IMR-90 (cell line): ENCODE results near the gene ITIH4. TPM values are rescaled to one million over a fixed set of nuclear protein-coding genes. Genes with fewer than 3 reads are reported as not detected.

Experiments used
- ATAC-seq: fragments of 200-7000 bp; cut with Tn5 transposase; 2 replicates; pipeline ENCODE4 v1.9.1; 2020; ENCODE audit warnings: low read depth, mild to moderate bottlenecking, moderate library complexity
- BruUV-seq: library from RNA; stranded (reverse); fragments of 400-500 nt; replicated peaks from 2 replicates; lab custom pipeline; 2021; lab: Mats Ljungman, UMichigan
- CTCF ChIA-PET: fragments of 300-600 bp; formaldehyde crosslinking; extraction: SDS; loops from one replicate; lab custom pipeline; 2021; ENCODE audit warnings: antibody characterized with exemption; lab: Yijun Ruan, JAX
- POLR2A ChIA-PET: fragments of 300-600 bp; sonication (Branson Sonifier 250); formaldehyde crosslinking; loops from one replicate; lab custom pipeline; 2022; ENCODE audit warnings: antibody characterized with exemption; ENCODE audit not compliant: unreplicated experiment; lab: Charles Lee
- DNase-seq: peaks from one replicate; pipeline ENCODE4 v3.0.0; 2013
- H2AFZ ChIP-seq: replicated peaks from 2 replicates; pipeline ENCODE3; 2013; ENCODE audit warnings: low read length, mild to moderate bottlenecking; ENCODE audit not compliant: poor library complexity
- H2AK5ac ChIP-seq: 2 replicates; pipeline ENCODE4 v1.6.1; 2013; ENCODE audit warnings: low read depth, low read length, inconsistent platforms
- H2AK9ac ChIP-seq: replicated peaks from 2 replicates; pipeline ENCODE3; 2013; ENCODE audit warnings: mild to moderate bottlenecking, low read depth, low read length, moderate library complexity; ENCODE audit not compliant: poor library complexity
- H2BK120ac ChIP-seq: 2 replicates; pipeline ENCODE4 v1.6.1; 2013; ENCODE audit warnings: low read depth, low read length, inconsistent platforms
- H2BK15ac ChIP-seq: 3 replicates; pipeline ENCODE4 v1.6.1; 2013; ENCODE audit warnings: low read depth, low read length, inconsistent platforms
- H2BK20ac ChIP-seq: 2 replicates; pipeline ENCODE4 v1.6.1; 2013; ENCODE audit warnings: low read depth, mild to moderate bottlenecking, inconsistent platforms, low read length, moderate library complexity
- H2BK5ac ChIP-seq: 2 replicates; pipeline ENCODE4 v1.6.1; 2013; ENCODE audit warnings: mild to moderate bottlenecking, low read depth, low read length, inconsistent platforms; ENCODE audit not compliant: poor library complexity, severe bottlenecking
- H3K14ac ChIP-seq: replicated peaks from 2 replicates; pipeline ENCODE4 v1.6.1; 2013; ENCODE audit warnings: low read depth, low read length, inconsistent platforms
- H3K18ac ChIP-seq: 2 replicates; pipeline ENCODE4 v1.6.1; 2013; ENCODE audit warnings: low read depth, low read length, control low read depth
- H3K23ac ChIP-seq: 2 replicates; pipeline ENCODE4 v1.6.1; 2013; ENCODE audit warnings: low read depth, low read length, inconsistent platforms
- H3K27ac ChIP-seq: 2 replicates; pipeline ENCODE4 v1.5.1; 2013; ENCODE audit warnings: mild to moderate bottlenecking, control low read depth, low read length; ENCODE audit not compliant: insufficient read depth
- H3K27me3 ChIP-seq: 2 replicates; pipeline ENCODE4 v1.6.1; 2013; ENCODE audit warnings: low read length; ENCODE audit not compliant: control insufficient read depth, insufficient read depth
- H3K36me3 ChIP-seq: 2 replicates; pipeline ENCODE4 v1.6.1; 2013; ENCODE audit warnings: low read length, mixed read lengths; ENCODE audit not compliant: control insufficient read depth, insufficient read depth
- H3K4ac ChIP-seq: 2 replicates; pipeline ENCODE4 v1.6.1; 2013; ENCODE audit warnings: low read depth, low read length, inconsistent platforms
- H3K4me1 ChIP-seq: 2 replicates; pipeline ENCODE4 v1.6.1; 2013; ENCODE audit warnings: low read length, mixed read lengths; ENCODE audit not compliant: control insufficient read depth, insufficient read depth
- H3K4me2 ChIP-seq: 2 replicates; pipeline ENCODE4 v1.6.1; 2013; ENCODE audit warnings: low read depth, mild to moderate bottlenecking, control low read depth, low read length, moderate library complexity
- H3K4me3 ChIP-seq: 2 replicates; pipeline ENCODE4 v1.5.1; 2013; ENCODE audit warnings: low read depth, mild to moderate bottlenecking, control low read depth, low read length, moderate library complexity; ENCODE audit not compliant: insufficient read depth
- H3K56ac ChIP-seq: 2 replicates; pipeline ENCODE4 v1.6.1; 2013; ENCODE audit warnings: low read length, inconsistent platforms; ENCODE audit not compliant: insufficient read depth; ENCODE audit errors: extremely low read depth
- H3K79me1 ChIP-seq, 2 experiments: 2 replicates each; pipeline ENCODE4 v1.6.1; 2013; ENCODE audit warnings: low read length in 2 of 2, inconsistent platforms in 1 of 2, low read depth in 1 of 2
- H3K9ac ChIP-seq: 2 replicates; pipeline ENCODE4 v1.6.1; 2013; ENCODE audit warnings: low read depth, low read length, control low read depth
- H3K9me1 ChIP-seq: 2 replicates; pipeline ENCODE4 v1.6.1; 2013; ENCODE audit warnings: low read length, inconsistent platforms; ENCODE audit not compliant: insufficient read depth
- H3K9me3 ChIP-seq: 2 replicates; pipeline ENCODE4 v1.6.1; 2013; ENCODE audit warnings: low read length; ENCODE audit not compliant: control insufficient read depth, insufficient read depth
- H4K20me1 ChIP-seq: 2 replicates; pipeline ENCODE4 v1.6.1; 2013; ENCODE audit warnings: low read length, inconsistent platforms; ENCODE audit not compliant: insufficient read depth
- H4K5ac ChIP-seq: 2 replicates; pipeline ENCODE4 v1.6.1; 2013; ENCODE audit warnings: mild to moderate bottlenecking, low read depth, low read length, control low read depth
- H4K8ac ChIP-seq, 2 experiments: 2 replicates each; pipeline ENCODE4 v1.6.1; 2013; ENCODE audit warnings: low read depth in 2 of 2, low read length in 2 of 2, control low read depth in 1 of 2, inconsistent platforms in 1 of 2
- H4K91ac ChIP-seq: 2 replicates; pipeline ENCODE4 v1.6.1; 2013; ENCODE audit warnings: low read depth, low read length, inconsistent platforms; ENCODE audit not compliant: insufficient read depth
- BHLHE40 ChIP-seq: fragments of 150-350 bp; IDR thresholded peaks from 2 replicates; pipeline ENCODE4 v1.6.1; 2016; ENCODE audit warnings: mild to moderate bottlenecking, low read depth, low read length
- CEBPB ChIP-seq: IDR thresholded peaks from 2 replicates; pipeline ENCODE4 v1.6.1; 2012; ENCODE audit warnings: low read depth, low read length, improper control_type of control experiment
- CHD1 ChIP-seq: IDR thresholded peaks from 2 replicates; pipeline ENCODE4 v1.6.1; 2012; ENCODE audit warnings: low read depth, low read length, improper control_type of control experiment
- FOS ChIP-seq: fragments of 150-350 bp; IDR thresholded peaks from 2 replicates; pipeline ENCODE4 v1.6.1; 2016; ENCODE audit warnings: low read depth, low read length
- MAFK ChIP-seq: IDR thresholded peaks from 2 replicates; pipeline ENCODE4 v1.6.1; 2012; ENCODE audit warnings: low read depth, low read length, improper control_type of control experiment
- MXI1 ChIP-seq: IDR thresholded peaks from 2 replicates; pipeline ENCODE4 v1.6.1; 2012; ENCODE audit warnings: low read depth, mild to moderate bottlenecking, low read length, moderate library complexity, borderline replicate concordance
- NFE2L2 ChIP-seq: fragments of 150-350 bp; IDR thresholded peaks from 2 replicates; pipeline ENCODE4 v1.6.1; 2016; ENCODE audit warnings: low read depth, mild to moderate bottlenecking, low read length
- POLR2A ChIP-seq: IDR thresholded peaks from 2 replicates; pipeline ENCODE4 v1.6.1; 2012; ENCODE audit warnings: mild to moderate bottlenecking, low read depth, low read length
- RAD21 ChIP-seq: IDR thresholded peaks from 2 replicates; pipeline ENCODE4 v1.6.1; 2012; ENCODE audit warnings: low read length, improper control_type of control experiment
- RFX5 ChIP-seq: IDR thresholded peaks from 2 replicates; pipeline ENCODE4 v1.8.0; 2012; ENCODE audit warnings: low read depth, mild to moderate bottlenecking, low read length, moderate library complexity
- SMC3 ChIP-seq: fragments of 150-350 bp; IDR thresholded peaks from 2 replicates; pipeline ENCODE4 v1.6.1; 2016; ENCODE audit warnings: low read depth, mild to moderate bottlenecking, antibody characterized with exemption, low read length, moderate library complexity
- USF2 ChIP-seq: fragments of 150-350 bp; IDR thresholded peaks from 2 replicates; pipeline ENCODE4 v1.6.1; 2017; ENCODE audit warnings: mild to moderate bottlenecking, antibody characterized with exemption, low read length, low read depth
- WGBS, 2 experiments: methylation state at CpG; one replicate each; pipeline versions ENCODE4 v1.1.5 to v1.1.7; 2013; ENCODE audit warnings: missing lambda C conversion rate in 2 of 2; ENCODE audit not compliant: insufficient read length in 1 of 2; ENCODE audit errors: extremely low coverage in 2 of 2; 5-methylcytosine and 5-hydroxymethylcytosine counted together
- dilution Hi-C: fragments of 300-500 bp; cut with HindIII; formaldehyde crosslinking; loops from one replicate; pipeline ENCODE4 v1.14.3; 2018; ENCODE audit warnings: low sequenced_read_pairs; ENCODE audit not compliant: unreplicated experiment
- in situ Hi-C: fragments of 300-500 bp; cut with MboI; formaldehyde crosslinking; loops from 3 replicates; pipeline ENCODE4 v1.14.3; 2019; ENCODE audit warnings: low sequenced_read_pairs, inconsistent platforms, mixed read lengths
- intact Hi-C: fragments of 100-400 bp; cut with micrococcal nuclease; formaldehyde crosslinking; loops from 2 replicates; pipeline ENCODE4 v1.10.0; 2022
- polyA plus RNA-seq, 3 experiments: library from polyadenylated mRNA; depleted of rRNA; stranded (reverse); fragments of >200 nt; gene quantifications; 2 replicates each; pipeline ENCODE4 v1.2.3, GENCODE V29; 2012; ENCODE audit warnings: low replicate concordance in 1 of 3
- total RNA-seq: library from RNA; depleted of rRNA; stranded (reverse); fragments of >200 nt; gene quantifications from 2 replicates; pipeline ENCODE4 v1.2.3, GENCODE V29; 2012
- TF ChIP-seq, protein P1 (sequence below): fragments of 150-350 bp; IDR thresholded peaks from 2 replicates; pipeline ENCODE4 v1.6.1; 2016; ENCODE audit warnings: low read depth, mild to moderate bottlenecking, low read length, moderate library complexity, borderline replicate concordance
- TF ChIP-seq, protein P2 (sequence below): conservative IDR thresholded peaks from 2 replicates; pipeline ENCODE4 v1.5.1; 2012; ENCODE audit warnings: mild to moderate bottlenecking, low read depth, low read length, improper control_type of control experiment

The ITIH4 gene
- total and polyA plus RNA-seq, 2 of the 4 experiments (the other 2 are of a cell fraction): 0.26 to 0.36 TPM

- peaks cover 11% of the 10 kb centered on the region; the same call in 1 of the 2 replicates for H3K27me3 ChIP-seq
- no peak overlapping the region for H3K27ac ChIP-seq
- H3K56ac ChIP-seq: no peak overlapping the region
- DNase-seq (no peak), ATAC-seq (no peak)
- H4K20me1 ChIP-seq: no peaks in the 10 kb centered on the region
- H3K23ac ChIP-seq: no peak overlapping the region
- H4K8ac ChIP-seq: no peak overlapping the region
- H2BK120ac ChIP-seq: no peak overlapping the region
- H2BK20ac ChIP-seq: no peak overlapping the region
- dilution Hi-C loops: no loop called here
- no peak overlapping the region for H3K9ac ChIP-seq
- no peak overlapping the region for H3K4ac ChIP-seq
- H3K9me3 ChIP-seq: no peaks in the 10 kb centered on the region
- H4K91ac ChIP-seq: no peak overlapping the region
- no peak overlapping the region for H4K5ac ChIP-seq
- H3K18ac ChIP-seq: no peak overlapping the region
- H3K36me3 ChIP-seq: no peaks in the 10 kb centered on the region
- CTCF ChIA-PET: no interaction called here
- no TSS peak for BruUV-seq
- H2BK15ac ChIP-seq: no peak overlapping the region
- H3K4me1 ChIP-seq: peaks cover 1% of the 10 kb centered on the region; the same call in 1 of the 2 replicates
- intact Hi-C loops: no loop called here
- no peaks in the 10 kb centered on the region for H3K9me1 ChIP-seq
- H3K14ac ChIP-seq: no peak overlapping the region
- TF ChIP-seq FOS (no peak), BHLHE40 (no peak), MXI1 (no peak), RFX5 (no peak), RAD21 (no peak), NFE2L2 (no peak), SMC3 (no peak), CEBPB (no peak), MAFK (no peak), POLR2A (no peak), CHD1 (no peak), USF2 (no peak)
- TF ChIP-seq, protein P1, sequence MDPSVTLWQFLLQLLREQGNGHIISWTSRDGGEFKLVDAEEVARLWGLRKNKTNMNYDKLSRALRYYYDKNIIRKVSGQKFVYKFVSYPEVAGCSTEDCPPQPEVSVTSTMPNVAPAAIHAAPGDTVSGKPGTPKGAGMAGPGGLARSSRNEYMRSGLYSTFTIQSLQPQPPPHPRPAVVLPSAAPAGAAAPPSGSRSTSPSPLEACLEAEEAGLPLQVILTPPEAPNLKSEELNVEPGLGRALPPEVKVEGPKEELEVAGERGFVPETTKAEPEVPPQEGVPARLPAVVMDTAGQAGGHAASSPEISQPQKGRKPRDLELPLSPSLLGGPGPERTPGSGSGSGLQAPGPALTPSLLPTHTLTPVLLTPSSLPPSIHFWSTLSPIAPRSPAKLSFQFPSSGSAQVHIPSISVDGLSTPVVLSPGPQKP: no peak
- TF ChIP-seq, protein P2, sequence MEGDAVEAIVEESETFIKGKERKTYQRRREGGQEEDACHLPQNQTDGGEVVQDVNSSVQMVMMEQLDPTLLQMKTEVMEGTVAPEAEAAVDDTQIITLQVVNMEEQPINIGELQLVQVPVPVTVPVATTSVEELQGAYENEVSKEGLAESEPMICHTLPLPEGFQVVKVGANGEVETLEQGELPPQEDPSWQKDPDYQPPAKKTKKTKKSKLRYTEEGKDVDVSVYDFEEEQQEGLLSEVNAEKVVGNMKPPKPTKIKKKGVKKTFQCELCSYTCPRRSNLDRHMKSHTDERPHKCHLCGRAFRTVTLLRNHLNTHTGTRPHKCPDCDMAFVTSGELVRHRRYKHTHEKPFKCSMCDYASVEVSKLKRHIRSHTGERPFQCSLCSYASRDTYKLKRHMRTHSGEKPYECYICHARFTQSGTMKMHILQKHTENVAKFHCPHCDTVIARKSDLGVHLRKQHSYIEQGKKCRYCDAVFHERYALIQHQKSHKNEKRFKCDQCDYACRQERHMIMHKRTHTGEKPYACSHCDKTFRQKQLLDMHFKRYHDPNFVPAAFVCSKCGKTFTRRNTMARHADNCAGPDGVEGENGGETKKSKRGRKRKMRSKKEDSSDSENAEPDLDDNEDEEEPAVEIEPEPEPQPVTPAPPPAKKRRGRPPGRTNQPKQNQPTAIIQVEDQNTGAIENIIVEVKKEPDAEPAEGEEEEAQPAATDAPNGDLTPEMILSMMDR: no peak
- no peak overlapping the region for H3K4me2 ChIP-seq
- no peak overlapping the region for H2AK9ac ChIP-seq
- no peak overlapping the region for H3K4me3 ChIP-seq
- no peaks in the 10 kb centered on the region for H3K79me1 ChIP-seq
- no peak overlapping the region for H2BK5ac ChIP-seq
- WGBS, 2 experiments: no CpG with 5 or more reads among the region's 9 CpGs
- POLR2A ChIA-PET: no interaction called here
- no peak overlapping the region for H2AK5ac ChIP-seq
- in situ Hi-C loops: no loop called here
- no peak overlapping the region for H2AFZ ChIP-seq
Measured at GRCh38 chr3:52796411-52796810, 34.1 kb downstream of the ITIH4 start.
